WTC11 (cell line): ENCODE data around the gene CACNA1C.

Experiments
- ATF3 ChIP-seq: sonication (generic); formaldehyde crosslinking; conservative IDR thresholded peaks from 2 replicates; pipeline ENCODE4 v1.8.1; 2022; ENCODE audit warnings: mild to moderate bottlenecking, missing genetic modification reagents
- CTCF ChIP-seq: fragments of 200-600 bp; IDR thresholded peaks from 2 replicates; pipeline ENCODE4 v1.8.0; 2022; ENCODE audit warnings: antibody characterized with exemption
- FOXJ3 ChIP-seq: sonication (generic); formaldehyde crosslinking; IDR thresholded peaks from 2 replicates; pipeline ENCODE4 v1.9.0; 2021; ENCODE audit warnings: missing genetic modification reagents, mild to moderate bottlenecking, borderline replicate concordance
- GABPB1 ChIP-seq: sonication (generic); formaldehyde crosslinking; IDR thresholded peaks from 2 replicates; pipeline ENCODE4 v1.8.1; 2023; ENCODE audit warnings: mild to moderate bottlenecking, missing genetic modification reagents
- JAZF1 ChIP-seq: fragments of 250-450 bp; sonication (Bioruptor Pico); IDR thresholded peaks from 2 replicates; pipeline ENCODE4 v1.9.0; 2021; ENCODE audit warnings: moderate library complexity, mild to moderate bottlenecking, inconsistent platforms
- JUN ChIP-seq: sonication (generic); formaldehyde crosslinking; IDR thresholded peaks from 2 replicates; pipeline ENCODE4 v1.8.0; 2023; ENCODE audit warnings: mild to moderate bottlenecking, missing genetic modification reagents
- MAX ChIP-seq: sonication (generic); formaldehyde crosslinking; IDR thresholded peaks from 2 replicates; pipeline ENCODE4 v1.8.0; 2022; ENCODE audit warnings: mild to moderate bottlenecking, missing genetic modification reagents
- SP1 ChIP-seq: sonication (generic); formaldehyde crosslinking; conservative IDR thresholded peaks from 2 replicates; pipeline ENCODE4 v1.8.1; 2022; ENCODE audit warnings: missing genetic modification reagents
- USF1 ChIP-seq: sonication (generic); formaldehyde crosslinking; IDR thresholded peaks from 2 replicates; pipeline ENCODE4 v1.8.0; 2022; ENCODE audit warnings: mild to moderate bottlenecking, missing genetic modification reagents
- ZBTB21 ChIP-seq: sonication (generic); formaldehyde crosslinking; IDR thresholded peaks from 2 replicates; pipeline ENCODE4 v1.8.1; 2023; ENCODE audit warnings: mild to moderate bottlenecking, missing genetic modification reagents, borderline replicate concordance
- ZNF138 ChIP-seq: sonication (generic); formaldehyde crosslinking; conservative IDR thresholded peaks from 2 replicates; pipeline ENCODE4 v1.8.1; 2022; ENCODE audit warnings: mild to moderate bottlenecking, moderate library complexity, missing genetic modification reagents

GRCh38 chr12:2475984-2476383, 423.2 kb downstream of the CACNA1C start:
- TF ChIP-seq CTCF = no peak
- TF ChIP-seq ZNF138 (CRISPR knock-in tag) = no peak
- TF ChIP-seq SP1 = no peak
- no peak for TF ChIP-seq MAX (CRISPR knock-in tag)
- TF ChIP-seq GABPB1 (CRISPR knock-in tag) = no peak
- no peak for TF ChIP-seq ATF3
- no peak for TF ChIP-seq FOXJ3 (CRISPR knock-in tag)
- no peak for TF ChIP-seq JUN (CRISPR knock-in tag)
- TF ChIP-seq ZBTB21 = no peak
- no peak for TF ChIP-seq USF1 (CRISPR knock-in tag)
- no peak for TF ChIP-seq JAZF1 (CRISPR knock-in tag)
